ENCODE measurements around the gene GDE1.

Gene GDE1

DNA sequence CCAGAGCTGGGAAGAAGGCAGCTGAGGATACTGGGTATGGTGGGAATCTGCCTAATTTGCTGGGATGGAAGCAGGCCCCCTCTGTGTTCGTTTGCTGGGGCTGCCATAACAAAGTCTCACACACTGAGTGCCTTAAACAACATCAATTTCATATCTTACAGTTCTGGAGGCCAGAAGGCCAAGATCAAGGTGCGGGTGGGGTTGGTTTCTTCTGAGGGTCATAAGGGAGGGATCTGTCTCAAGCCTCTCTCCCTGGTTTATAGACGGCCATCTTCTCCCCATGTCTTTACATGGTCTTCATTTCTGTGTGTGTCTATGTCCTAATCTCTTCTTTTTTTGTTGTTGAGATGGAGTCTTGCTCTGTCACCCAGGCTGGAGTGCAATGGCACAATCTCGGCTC, 35.8 kb downstream of the GDE1 start:
- no peak for DNase-seq (ENCODE audit: low spot score)

DNA sequence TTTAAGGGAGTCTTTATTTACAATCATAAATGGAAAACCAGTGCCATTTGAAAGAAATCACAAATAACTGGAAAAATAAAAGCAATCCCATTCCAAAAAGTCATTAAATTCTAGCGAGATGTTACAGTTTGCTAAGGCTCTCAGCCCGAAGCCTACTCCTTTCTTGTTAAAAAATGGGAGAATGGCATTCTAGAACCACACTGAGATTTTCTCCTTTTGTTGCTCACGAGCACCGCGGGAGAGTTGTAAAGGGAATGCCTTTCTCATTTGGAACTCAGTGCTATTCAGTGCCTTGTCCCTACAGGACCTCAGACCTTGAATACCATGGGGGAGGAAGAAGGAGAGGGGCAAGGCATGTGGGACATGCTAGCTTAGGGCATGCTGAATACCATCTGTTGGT, 36.3 kb downstream of the GDE1 start:
- DNase-seq (ENCODE audit: low spot score), result no peak

DNA sequence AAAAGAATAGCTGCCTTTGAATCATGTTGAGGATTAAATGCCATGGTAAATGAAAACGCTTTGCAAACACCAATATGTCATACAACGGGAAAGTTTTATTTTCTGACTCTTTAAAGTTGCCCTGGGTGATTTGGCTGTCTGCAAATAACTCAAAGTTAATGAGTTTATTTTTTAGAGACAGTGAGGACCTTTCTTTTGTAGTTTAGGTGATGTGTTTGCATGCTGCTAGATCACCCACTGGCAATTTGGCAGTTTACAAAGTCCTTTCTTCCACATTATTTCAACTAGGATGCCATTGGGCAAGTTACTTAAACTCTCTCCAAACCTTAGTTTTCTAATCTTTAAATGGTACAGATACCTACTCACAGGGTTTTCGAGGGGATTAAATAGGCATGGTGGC, 37.8 kb downstream of the GDE1 start:
- no peak for DNase-seq (ENCODE audit: low spot score)

DNA sequence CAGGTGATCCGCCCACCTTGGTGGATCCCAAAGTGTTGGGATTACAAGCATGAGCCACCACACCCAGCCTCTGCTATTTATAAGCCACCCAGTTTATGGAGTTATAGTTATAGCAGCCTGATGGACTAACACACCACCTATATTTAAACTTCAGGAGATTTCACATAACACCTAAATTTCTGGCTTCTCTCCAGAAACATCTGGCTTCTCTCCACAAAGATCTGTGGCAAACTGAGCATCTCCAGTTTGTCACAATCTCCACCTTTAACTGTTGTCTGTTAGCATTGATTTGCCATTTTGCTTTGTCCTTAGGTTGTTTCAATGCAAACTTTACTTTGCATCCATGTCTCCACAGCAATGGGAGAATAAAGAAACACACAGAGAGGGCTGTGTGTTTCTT, 39.6 kb downstream of the GDE1 start:
- no peak for DNase-seq (ENCODE audit: low spot score)

DNA sequence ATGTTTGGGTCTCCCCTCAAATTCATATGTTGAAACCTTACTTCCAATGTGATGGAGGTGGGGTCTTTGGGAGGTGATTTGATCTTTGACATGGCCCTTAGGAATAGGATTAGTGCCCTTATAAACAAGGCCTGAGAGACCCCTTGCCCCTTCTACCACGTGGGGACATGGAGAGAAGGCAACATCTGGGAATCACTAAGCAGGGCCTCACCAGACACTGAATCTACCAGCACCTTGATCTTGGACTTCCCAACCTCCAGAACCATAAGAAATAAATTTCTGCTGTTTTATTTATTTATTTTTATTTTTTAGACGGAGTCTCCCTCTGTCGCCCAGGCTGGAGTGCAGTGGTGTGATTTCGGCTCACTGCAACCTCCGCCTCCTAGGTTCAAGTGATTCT, 40.1 kb downstream of the GDE1 start:
- DNase-seq (ENCODE audit: low spot score), result no peak

DNA sequence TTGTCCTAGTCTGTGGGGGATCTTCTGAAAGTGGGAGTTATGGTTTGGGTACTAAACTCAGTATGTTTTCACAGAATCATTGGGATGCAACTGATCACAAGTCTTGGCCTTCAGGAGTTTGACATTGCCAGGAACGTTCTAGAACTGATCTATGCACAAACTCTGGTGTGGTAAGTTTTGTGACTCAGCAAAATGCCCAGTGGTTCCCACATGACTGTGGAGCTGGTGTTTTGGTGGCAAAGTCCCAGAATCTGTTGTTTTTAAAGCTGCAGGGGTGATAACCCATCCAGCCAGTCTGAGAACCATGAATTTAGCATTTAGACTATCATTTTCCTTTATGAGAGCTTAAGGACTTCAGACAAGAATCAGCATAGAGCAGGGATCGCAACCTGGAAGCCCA, 40.6 kb downstream of the GDE1 start:
- no peak for DNase-seq (ENCODE audit: low spot score)

DNA sequence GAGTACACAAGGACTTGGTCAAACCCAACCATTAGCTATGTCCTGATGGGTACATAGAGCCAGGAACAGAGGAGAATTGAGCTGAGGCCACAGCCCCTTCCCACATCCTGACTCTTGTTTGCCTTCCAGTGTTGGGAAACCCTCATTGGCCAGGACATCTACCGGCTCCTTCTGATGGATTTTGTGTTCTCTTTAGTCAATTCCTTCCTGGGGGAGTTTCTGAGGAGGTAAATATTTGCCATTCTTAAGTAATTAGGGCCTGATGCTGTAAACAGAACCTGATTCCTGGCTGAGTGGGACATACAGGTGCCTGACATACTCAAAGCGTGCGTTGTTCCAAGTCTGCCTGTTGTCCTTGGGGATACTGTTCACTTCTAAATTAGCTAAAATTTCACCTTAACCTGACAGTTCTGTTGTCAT, 42.6 kb downstream of the GDE1 start:
- no peak for DNase-seq (ENCODE audit: low spot score)

DNA sequence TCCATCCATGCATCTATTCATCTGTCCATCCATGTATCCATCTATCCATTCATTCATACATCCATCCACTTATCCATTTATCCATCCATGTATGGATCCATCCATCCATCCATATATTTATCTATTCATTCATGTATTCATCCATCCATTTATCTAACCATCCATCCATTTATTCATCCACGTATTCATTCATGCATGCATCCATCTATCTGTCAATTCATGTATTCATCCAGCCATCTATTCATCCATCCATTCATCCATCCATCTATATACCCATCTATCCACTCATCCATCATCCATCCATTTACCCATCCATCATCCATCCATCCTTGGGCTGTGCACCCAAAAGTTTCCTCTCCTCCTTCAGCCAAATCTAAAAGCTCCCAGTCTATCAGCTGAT, 43.4 kb downstream of the GDE1 start:
- no peak for DNase-seq (ENCODE audit: low spot score)

DNA sequence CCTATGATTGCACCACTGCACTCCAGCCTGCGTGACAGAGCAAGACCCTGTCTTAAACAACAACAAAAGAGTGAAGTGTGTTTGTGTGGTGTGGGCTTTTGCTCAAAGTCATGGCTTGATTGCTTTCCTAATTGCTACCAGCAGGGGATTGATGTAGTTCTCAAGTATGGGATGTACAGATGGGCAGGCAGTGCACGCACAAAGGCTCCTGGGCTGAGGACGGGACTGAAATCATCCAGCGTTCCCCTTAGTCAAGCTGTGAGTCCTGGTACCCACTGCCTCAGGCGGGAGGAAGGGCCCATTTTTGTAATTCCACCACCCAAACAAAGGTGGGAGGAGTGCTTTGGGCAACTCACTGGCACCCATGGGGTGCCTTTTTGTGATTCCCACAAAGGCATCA, 47.3 kb downstream of the GDE1 start:
- no peak for DNase-seq (ENCODE audit: low spot score)

DNA sequence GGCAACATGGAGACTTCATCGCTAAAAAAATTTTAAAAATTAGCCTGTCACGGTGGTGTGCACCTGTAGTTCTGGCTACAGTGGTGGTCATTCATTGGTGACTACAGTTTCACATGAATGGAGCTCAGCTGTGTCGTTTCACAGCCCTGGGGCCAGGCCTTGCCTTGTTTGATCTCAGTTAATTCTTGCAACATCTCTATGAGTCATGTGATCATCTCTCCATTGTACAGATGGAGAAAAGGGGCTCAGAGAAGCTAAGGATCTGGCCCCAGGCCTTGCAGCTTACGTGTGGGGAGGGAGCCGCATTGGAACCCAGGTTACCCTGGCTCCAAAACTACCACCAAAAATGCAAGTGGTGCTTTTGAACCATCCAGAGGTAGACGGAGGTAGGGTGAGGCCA, 49.4 kb downstream of the GDE1 start:
- DNase-seq (ENCODE audit: low spot score), result no peak

DNA sequence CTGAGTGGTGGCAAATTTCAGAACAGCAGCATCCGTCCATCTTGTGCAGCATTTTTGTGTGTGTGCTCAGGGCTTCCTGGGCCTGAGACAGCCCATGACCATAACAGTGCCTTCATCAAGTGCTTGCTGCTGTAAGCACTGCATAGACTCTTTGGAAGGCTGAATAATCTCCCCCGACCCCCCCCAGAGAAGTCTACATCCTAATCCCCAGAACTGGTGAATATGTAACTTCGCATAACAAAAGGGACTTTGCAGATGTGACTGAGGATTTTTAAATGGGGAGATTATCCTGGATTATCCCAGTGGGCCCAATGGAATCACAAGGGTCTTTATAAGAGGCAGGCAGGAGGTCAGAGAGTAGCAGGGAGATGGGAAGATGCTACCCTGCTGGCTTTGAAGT, 53.6 kb downstream of the GDE1 start:
- no peak for DNase-seq (ENCODE audit: low spot score)

DNA sequence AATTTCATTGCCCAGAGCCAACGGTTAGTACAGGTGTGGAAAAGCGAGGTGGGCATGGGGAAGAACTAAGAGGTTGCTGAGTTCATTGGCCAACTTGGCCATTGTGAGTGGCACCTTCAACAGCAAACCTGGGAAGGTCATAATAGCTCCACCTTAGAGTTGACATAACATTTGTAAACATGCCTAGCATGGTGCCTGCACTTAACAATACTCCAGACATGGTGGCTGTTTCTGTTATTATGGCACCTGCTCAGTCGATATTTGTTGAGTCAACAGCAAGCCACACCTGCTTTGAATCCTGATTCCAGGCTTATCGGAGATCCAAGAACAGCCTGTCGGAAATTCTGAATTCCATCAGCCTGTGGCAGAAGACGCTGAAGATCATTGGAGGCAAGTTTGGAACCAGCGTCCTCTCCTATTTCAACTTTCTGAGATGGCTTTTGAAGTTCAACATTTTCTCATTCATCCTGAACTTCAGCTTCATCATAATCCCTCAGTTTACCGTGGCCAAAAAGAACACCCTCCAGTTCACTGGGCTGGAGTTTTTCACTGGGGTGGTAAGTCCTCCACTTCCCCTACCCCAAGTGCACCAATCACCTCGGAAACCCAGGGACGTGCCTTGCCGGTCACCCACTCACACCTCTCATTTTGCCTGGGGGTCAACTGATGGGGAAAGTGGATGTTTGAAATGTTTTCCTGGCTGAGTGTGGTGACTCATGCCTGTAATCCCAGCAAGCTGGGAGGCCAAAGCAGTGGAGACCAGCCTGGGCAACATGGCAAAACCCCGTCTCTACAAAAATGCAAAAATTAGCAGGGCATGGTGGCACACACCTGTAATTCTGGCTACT, 58.2 kb downstream of the GDE1 start:
- no peak for DNase-seq (ENCODE audit: low spot score)

DNA sequence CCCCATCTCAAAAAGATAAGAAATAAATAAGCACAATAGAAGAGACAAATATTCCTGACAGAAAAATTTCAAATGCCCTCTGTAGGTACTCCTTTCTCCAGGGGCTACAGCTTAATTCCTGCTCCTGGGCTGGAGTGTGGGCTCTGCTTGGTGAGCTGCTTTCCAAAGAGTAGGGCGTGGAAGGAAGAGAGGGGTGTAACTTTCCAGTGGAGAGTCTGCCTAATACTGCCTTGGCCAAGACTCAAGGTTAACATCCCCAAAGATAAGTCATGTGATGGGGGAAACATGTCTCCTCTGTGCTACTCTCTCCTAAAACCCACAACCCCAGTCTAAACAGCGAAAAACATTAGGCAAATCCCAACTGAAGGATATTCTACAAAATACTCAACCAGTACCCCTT, 61.5 kb downstream of the GDE1 start:
- DNase-seq (ENCODE audit: low spot score), result no peak

DNA sequence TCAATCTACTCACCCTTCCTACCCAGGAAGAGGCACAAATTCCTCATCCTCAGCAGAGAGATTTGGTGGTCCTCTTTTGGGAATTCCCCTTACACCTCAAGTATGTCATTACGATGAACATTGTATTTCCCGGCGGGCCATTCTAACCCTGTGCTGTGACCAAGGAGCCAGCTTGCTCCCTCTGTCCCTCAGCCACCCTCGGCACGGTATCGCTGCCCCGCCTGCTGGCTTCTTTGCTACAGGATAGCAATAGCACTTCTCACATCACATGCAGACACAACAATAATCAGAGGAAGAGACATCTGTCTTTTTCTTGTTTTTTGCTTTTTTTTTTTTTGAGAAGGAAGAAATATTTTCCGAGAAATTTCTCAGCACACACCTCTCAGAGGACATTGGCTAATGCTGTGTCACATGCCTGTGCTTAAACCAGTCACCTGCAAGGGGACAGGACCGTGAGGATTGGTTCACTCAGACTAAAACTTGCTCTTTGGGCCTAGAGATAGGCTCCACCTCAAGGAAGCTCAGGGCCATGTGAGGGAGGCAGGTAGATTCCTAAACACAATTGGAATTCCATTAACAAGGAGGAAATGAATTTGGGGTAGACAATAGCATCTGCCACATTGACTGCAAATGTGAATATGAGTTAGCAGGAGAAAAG, 63.0 kb downstream of the GDE1 start:
- no peak for DNase-seq (ENCODE audit: low spot score)
